GM12892 (cell line): ENCODE data around the gene PERM1.
"Not testable (repeated sequence)": the region's sequence is repeated elsewhere in the genome, so short reads cannot be mapped to it uniquely, and the experiment has no call there.

ENCODE experiments used
- DNase-seq: peaks from one replicate; pipeline ENCODE4 v3.0.0; 2011; ENCODE audit not compliant: insufficient read length
- FAIRE-seq: peaks from 2 replicates; lab custom pipeline; 2011; peaks lifted over from hg19 to GRCh38; lab: Jason Lieb, UNC
- POLR2A ChIP-seq: IDR thresholded peaks from 2 replicates; pipeline ENCODE4 v1.6.1; 2011; ENCODE audit warnings: low read depth, low read length, control low read depth
- POLR2AphosphoS5 ChIP-seq: IDR thresholded peaks from 2 replicates; pipeline ENCODE4 v1.6.1; 2011; ENCODE audit warnings: low read depth, low read length, control low read depth
- TAF1 ChIP-seq: IDR thresholded peaks from 2 replicates; pipeline ENCODE4 v1.6.1; 2011; ENCODE audit warnings: low read depth, mild to moderate bottlenecking, control low read depth, low read length, borderline replicate concordance

Gene PERM1

DNA sequence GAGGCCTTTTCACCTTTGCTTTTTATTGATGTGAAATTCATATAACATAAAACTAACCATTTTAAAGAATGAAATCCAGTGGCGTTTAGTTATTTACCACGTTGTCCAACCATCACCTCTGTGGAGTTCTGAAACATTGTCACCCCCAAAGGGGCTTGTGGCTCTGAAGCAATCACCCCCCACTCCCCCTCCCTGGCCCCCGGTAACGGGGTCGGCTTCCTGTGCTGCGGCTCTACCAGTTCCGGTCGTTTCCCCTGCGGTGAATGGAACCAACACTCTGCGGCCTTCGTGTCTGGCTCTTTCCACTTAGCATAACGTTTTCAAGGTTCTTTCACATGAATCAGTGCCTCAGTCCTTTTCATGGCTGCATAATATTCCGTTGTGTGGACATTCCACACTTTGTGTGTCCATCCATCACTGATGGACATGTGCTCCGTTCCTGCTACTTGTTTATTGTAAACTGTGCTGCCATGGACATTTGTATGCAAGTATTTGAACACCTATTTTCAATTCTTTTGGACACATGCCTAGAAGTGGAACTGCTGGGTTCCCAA lies 29.6 kb upstream of the PERM1 start:
- no peak for TF ChIP-seq POLR2AphosphoS5
- TF ChIP-seq POLR2A: no peak
- TF ChIP-seq TAF1: no peak
- FAIRE-seq (no peak), DNase-seq (no peak)

DNA sequence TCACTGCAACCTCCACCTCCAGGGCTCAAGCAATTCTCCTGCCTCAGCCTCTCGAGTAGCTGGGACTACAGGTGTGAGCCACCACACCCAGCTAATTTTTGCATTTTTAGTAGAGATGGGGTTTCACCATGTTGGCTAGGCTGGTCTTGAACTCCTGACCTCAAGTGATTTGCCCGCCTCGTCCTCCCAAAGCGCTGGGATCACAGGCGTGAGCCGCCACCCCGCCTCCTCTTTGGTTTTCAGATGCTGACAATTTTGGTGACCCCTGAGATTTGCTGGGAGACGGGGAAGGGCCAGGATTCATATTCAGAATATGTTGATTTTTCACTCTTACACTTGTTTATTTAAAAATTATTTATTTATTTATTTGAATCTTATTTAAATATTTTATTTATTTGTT lies 28.2 kb upstream of the PERM1 start:
- not testable (repeated sequence) for FAIRE-seq, DNase-seq

DNA sequence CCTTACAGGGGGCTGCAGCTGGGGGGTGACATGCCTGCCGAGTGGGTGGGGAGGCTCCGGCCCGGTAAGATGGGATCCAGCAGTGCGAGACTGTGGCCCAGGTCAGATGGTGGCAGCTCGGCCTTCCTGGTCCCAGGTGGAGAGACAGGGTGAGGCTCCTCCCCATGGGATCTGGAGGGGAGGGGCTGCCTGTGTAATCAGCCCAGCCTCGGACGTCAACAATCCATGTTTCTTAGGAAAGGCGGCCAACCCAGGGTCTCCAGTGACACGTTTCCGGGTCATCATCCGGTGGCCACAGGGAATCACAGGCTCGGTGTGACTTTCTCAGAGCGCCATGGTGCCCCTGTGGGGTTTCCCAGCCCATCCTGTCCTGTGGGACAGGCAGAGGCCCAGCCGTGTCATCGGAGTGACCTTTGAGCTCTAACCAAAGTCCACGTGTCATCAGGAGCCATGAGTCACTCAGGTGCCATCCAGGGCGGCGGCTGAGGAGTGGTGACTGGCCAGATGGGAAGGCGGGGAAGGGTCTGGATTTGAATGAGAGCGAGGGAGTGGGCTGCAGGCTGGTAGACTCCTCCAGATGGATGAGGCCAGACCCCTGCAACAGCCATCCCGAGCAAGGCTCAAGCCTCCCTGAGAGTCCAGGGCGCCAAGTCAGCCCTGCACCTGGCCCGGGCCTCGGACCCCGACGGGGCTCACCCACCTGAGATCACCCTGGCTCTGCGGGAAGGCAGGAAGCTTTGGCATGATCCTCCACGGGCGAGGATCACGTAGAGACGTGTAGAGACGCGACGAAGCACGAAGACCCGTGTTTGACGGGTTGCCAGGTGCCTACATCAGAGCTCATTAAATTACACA lies 24.6 kb upstream of the PERM1 start:
- DNase-seq (no peak), FAIRE-seq (no peak)
- no peak for TF ChIP-seq TAF1
- TF ChIP-seq POLR2AphosphoS5: no peak
- TF ChIP-seq POLR2A: no peak

DNA sequence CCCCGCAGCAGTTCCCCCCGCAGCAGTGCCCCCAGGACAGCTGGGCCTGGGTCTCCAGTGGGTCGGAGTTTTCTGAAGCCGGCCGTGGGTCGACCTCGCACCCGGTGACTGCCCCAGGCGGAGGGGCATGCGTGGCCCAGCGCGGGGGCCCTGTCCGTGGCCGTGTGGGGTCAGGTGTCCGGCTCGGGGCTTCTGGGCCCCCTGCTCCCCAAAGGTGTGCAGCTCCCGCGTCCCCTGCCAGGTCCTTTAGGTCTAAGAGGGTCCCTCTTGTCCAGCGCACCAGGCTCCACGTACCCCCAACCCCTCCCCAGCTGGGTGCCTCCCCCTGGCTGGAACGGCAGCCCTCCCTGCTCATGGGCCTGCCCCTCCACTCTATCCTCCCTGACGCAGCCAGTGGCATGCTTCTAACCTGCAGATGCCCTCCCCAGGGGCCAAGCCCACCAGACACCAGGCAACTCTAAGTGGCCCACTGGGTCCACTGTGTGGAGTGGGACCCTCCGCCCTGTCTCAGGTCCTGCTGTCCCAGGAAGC lies 23.9 kb upstream of the PERM1 start:
- DNase-seq (no peak), FAIRE-seq (no peak)
- TF ChIP-seq TAF1: no peak
- no peak for TF ChIP-seq POLR2A
- no peak for TF ChIP-seq POLR2AphosphoS5

GRCh38 chr1:1004780-1005697 lies 23.1 kb upstream of the PERM1 start:
- peak; percentile 17 for FAIRE-seq
- no peak for DNase-seq
- TF ChIP-seq TAF1 (no peak), POLR2A (no peak), POLR2AphosphoS5 (no peak)

DNA sequence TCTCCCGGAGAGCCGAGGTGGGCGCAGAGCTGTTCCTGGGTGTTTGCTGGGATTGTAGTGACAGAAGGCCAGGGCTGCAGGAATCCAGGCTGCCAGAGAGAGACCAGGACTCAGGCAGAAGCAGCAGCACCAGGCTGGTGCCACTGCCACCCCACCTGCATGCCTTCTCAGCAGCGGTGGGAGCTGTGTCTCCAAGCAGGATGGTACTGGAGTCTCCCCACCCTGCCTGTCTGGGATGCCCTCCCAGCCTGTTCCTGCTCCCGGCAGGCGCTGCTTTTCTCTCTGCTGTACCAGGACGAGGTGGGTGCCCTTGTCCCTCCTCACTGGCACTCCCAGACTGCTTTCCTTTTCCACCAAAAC lies 22.5 kb upstream of the PERM1 start:
- FAIRE-seq: no peak
- no peak for DNase-seq
- no peak for TF ChIP-seq POLR2A
- no peak for TF ChIP-seq POLR2AphosphoS5
- no peak for TF ChIP-seq TAF1

DNA sequence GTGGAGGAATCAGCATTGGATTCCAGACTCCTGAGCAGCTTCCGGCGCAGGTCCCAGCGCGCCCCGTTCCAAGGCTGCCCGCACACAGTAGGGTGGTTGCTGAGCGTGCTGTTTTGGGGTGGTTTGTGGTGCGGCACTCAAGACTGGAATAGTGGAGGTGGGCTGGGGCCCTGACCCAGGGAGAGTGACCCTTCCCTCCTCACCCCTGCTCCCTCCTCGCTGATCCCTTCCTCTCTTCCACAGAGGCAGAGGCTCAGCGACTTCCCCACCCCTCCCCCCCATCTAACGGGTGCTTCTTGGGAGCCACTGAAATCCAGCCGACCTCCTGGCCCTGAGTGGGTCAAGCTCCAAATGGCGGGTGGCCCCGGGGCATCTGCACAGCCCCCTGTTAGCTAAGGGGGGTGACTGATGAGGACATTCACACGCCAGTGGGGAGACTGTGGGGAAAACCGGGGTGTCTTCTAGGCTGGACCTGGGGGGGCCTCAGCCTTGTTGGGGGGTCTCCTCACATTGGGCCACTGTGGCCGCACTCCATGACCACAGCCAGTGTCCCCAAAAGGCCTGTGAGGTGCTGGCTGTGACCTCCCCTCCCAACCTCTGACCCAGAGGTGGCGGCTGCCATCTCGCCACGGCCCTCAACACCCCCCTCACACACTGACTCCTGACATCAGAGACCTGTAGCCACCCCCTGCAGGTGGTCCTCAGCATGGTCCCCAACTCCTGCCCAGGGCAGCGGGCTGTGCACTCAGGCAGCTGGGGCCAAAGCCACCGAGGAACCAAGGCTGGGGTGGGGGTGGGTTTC lies 21.9 kb upstream of the PERM1 start:
- no peak for FAIRE-seq
- no peak for TF ChIP-seq POLR2AphosphoS5
- TF ChIP-seq TAF1: no peak
- TF ChIP-seq POLR2A: no peak
- DNase-seq: no peak

DNA sequence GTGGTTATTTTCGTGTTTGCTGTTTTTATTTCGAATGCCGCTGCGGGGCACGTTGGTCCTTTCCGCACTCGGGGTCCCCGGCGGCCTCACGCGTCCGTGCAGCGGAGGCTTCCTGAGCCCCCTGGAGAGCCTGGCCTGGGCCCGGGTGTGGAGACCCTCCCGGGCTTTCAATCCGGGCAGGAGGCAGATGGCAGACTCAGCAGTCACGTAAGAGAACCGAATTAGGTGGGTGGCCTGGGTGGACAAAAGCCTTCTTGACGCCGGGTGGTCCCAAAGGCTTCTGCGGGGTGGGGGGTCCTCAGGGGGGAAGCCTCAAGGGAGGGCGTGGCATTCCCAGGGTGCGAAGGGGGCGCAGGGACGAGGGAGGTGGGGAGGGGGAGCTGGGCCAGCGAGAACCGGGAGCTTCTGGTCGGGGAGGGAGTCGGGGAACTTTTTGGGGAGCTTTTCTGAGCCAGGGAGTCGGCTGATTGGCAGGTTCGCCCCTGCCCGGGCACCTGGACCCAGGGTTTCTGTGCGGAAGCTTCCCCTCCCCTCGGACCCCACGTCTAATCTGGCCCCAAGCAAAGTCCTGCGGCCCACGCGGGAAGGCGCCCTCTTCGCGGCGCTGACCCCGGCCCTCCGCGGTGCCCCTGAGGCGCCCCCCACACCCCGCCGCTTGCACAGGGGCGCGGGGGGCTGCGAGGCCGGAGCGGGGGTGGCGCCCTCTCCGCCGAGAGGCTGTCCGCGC lies 19.3 kb upstream of the PERM1 start:
- no peak for DNase-seq
- FAIRE-seq: no peak

GRCh38 chr1:1000357-1001056 lies 18.6 kb upstream of the PERM1 start:
- peak; percentile 67 for FAIRE-seq
- no peak for TF ChIP-seq POLR2AphosphoS5
- TF ChIP-seq TAF1: no peak
- no peak for TF ChIP-seq POLR2A
- DNase-seq: peak; percentile 77

More for the DNA sequence above, 19.3 kb upstream of the PERM1 start:
- TF ChIP-seq POLR2AphosphoS5 (no peak), TAF1 (no peak), POLR2A (no peak)
